HepG2 (cell line): ENCODE results near the gene HRCT1. TPM values are rescaled to one million over a fixed set of nuclear protein-coding genes. Genes with fewer than 3 reads are reported as not detected.

Experiments
- ATAC-seq: fragments of 200-7000 bp; cut with Tn5 transposase; 3 replicates; pipeline ENCODE4 v1.9.1; 2020; ENCODE audit warnings: mild to moderate bottlenecking, moderate library complexity
- BruUV-seq: library from RNA; stranded (reverse); fragments of 400-500 nt; replicated peaks from 2 replicates; lab custom pipeline; 2021; lab: Mats Ljungman, UMichigan
- CTCF ChIA-PET: fragments of 300-600 bp; formaldehyde crosslinking; extraction: SDS; loops from one replicate; lab custom pipeline; 2021; ENCODE audit warnings: low total read pairs, inconsistent platforms, low intra/inter-chr PET ratio; lab: Yijun Ruan, JAX
- POLR2A ChIA-PET: fragments of 350-600 bp; sonication (Branson Sonifier 250); formaldehyde crosslinking; loops from one replicate; lab custom pipeline; 2020; ENCODE audit warnings: antibody characterized with exemption, inconsistent platforms; lab: Yijun Ruan, JAX
- DNase-seq: peaks from one replicate; pipeline ENCODE4 v3.0.0-alpha.2; 2015; ENCODE audit warnings: low spot score
- FAIRE-seq: peaks from 3 replicates; lab custom pipeline; 2011; peaks lifted over from hg19 to GRCh38; lab: Jason Lieb, UNC
- H2AFZ ChIP-seq: one replicate; pipeline ENCODE4 v1.6.1; 2011; ENCODE audit warnings: low read length, inconsistent platforms
- H3K27ac ChIP-seq: fragments of 300-600 bp; 3 replicates; pipeline ENCODE4 v1.8.0; 2011; ENCODE audit warnings: mixed run types, mild to moderate bottlenecking, mixed read lengths, low read length, inconsistent platforms; ENCODE audit not compliant: insufficient read depth; ENCODE audit errors: extremely low read length
- H3K27me3 ChIP-seq, 2 experiments: fragments of 200-600 bp in 1 of 2; 2 replicates in 1 of 2; 3 replicates in 1 of 2; pipeline versions ENCODE4 v1.6.0 to v1.8.0; 2011; ENCODE audit warnings: low read length in 2 of 2, mild to moderate bottlenecking in 2 of 2, moderate library complexity in 2 of 2, inconsistent platforms in 1 of 2; ENCODE audit not compliant: insufficient read depth in 2 of 2, control insufficient read depth in 1 of 2
- H3K36me3 ChIP-seq, 2 experiments: fragments of 200-600 bp in 1 of 2; replicated peaks in 1 of 2; 2 replicates in 1 of 2; 3 replicates in 1 of 2; pipeline versions ENCODE4 v1.5.1 to v1.8.0; 2011; ENCODE audit warnings: low read length in 2 of 2, inconsistent platforms in 1 of 2; ENCODE audit not compliant: insufficient read depth in 2 of 2, control insufficient read depth in 1 of 2
- H3K4me1 ChIP-seq: 2 replicates; pipeline ENCODE4 v1.5.1; 2012; ENCODE audit warnings: low read length, inconsistent platforms; ENCODE audit not compliant: insufficient read depth
- H3K4me2 ChIP-seq: 2 replicates; pipeline ENCODE4 v1.6.0; 2011; ENCODE audit warnings: low read depth, low read length, inconsistent platforms
- H3K4me3 ChIP-seq, 3 experiments: fragments of 200-600 bp in 1 of 3; sonication (generic), shearing (Covaris generic) in 1 of 3; replicated peaks in 1 of 3; 2 replicates each; pipeline ENCODE4 v1.5.1; 2011 to 2016; ENCODE audit warnings: low read length in 3 of 3, inconsistent platforms in 2 of 3, low read depth in 2 of 3, mild to moderate bottlenecking in 2 of 3, control low read depth in 1 of 3, mixed read lengths in 1 of 3; ENCODE audit not compliant: insufficient read depth in 1 of 3
- H3K79me2 ChIP-seq: one replicate; pipeline ENCODE4 v1.6.1; 2011; ENCODE audit warnings: low read length, inconsistent platforms; ENCODE audit not compliant: insufficient read depth
- H3K9ac ChIP-seq: 2 replicates; pipeline ENCODE4 v1.6.0; 2011; ENCODE audit warnings: mild to moderate bottlenecking, low read depth, low read length, inconsistent platforms; ENCODE audit not compliant: insufficient read depth
- H3K9me3 ChIP-seq: 2 replicates; pipeline ENCODE4 v1.5.1; 2012; ENCODE audit warnings: mild to moderate bottlenecking, low read length
- H4K20me1 ChIP-seq: 2 replicates; pipeline ENCODE4 v1.6.0; 2011; ENCODE audit warnings: inconsistent platforms, mild to moderate bottlenecking, low read length, moderate library complexity; ENCODE audit not compliant: insufficient read depth
- DPF2 ChIP-seq: sonication (generic); formaldehyde crosslinking; IDR thresholded peaks from 2 replicates; pipeline ENCODE4 v1.4.0; 2020; ENCODE audit warnings: mild to moderate bottlenecking, low read depth, missing genetic modification reagents, borderline replicate concordance
- ETV5 ChIP-seq: IDR thresholded peaks from 2 replicates; pipeline ENCODE4 v1.6.1; 2018; ENCODE audit warnings: missing biosample characterization, missing genetic modification reagents, inconsistent platforms, borderline replicate concordance
- ETV6 ChIP-seq: sonication (generic); formaldehyde crosslinking; conservative IDR thresholded peaks from 2 replicates; pipeline ENCODE4 v1.4.0; 2020; ENCODE audit warnings: missing genetic modification reagents
- RAD21 ChIP-seq: fragments of 450-650 bp; formaldehyde crosslinking; IDR thresholded peaks from 2 replicates; pipeline ENCODE4 v1.5.0; 2020; ENCODE audit warnings: mild to moderate bottlenecking
- SAP130 ChIP-seq: IDR thresholded peaks from 2 replicates; pipeline ENCODE4 v1.6.1; 2016; ENCODE audit warnings: low read depth
- STAG1 ChIP-seq: sonication (generic); formaldehyde crosslinking; IDR thresholded peaks from 2 replicates; pipeline ENCODE4 v1.4.0; 2020; ENCODE audit warnings: missing genetic modification reagents
- YEATS4 ChIP-seq: sonication (generic); formaldehyde crosslinking; IDR thresholded peaks from 2 replicates; pipeline ENCODE4 v1.4.0; 2020; ENCODE audit warnings: missing genetic modification reagents, borderline replicate concordance
- ZNF101 ChIP-seq: sonication (generic); formaldehyde crosslinking; IDR thresholded peaks from 2 replicates; pipeline ENCODE4 v1.4.0; 2020; ENCODE audit warnings: mild to moderate bottlenecking, low read depth, missing genetic modification reagents, borderline replicate concordance
- ZNF263 ChIP-seq: sonication (generic); formaldehyde crosslinking; IDR thresholded peaks from 2 replicates; pipeline ENCODE4 v1.4.0; 2020; ENCODE audit warnings: missing genetic modification reagents
- ZNF335 ChIP-seq: sonication (generic); formaldehyde crosslinking; IDR thresholded peaks from 2 replicates; pipeline ENCODE4 v1.4.0; 2020; ENCODE audit warnings: missing genetic modification reagents
- WGBS: methylation state at CpG from one replicate; pipeline ENCODE4 v1.1.6; 2017; ENCODE audit warnings: low lambda C conversion rate; 5-methylcytosine and 5-hydroxymethylcytosine counted together
- in situ Hi-C: cut with HindIII; loops from 2 replicates; pipeline ENCODE4 v1.10.0; 2017; ENCODE audit warnings: low pct_unique_long_range_greater_than_20kb; ENCODE audit not compliant: extremely low pct_ligation_motif_present
- intact Hi-C: fragments of 100-400 bp; cut with micrococcal nuclease; formaldehyde crosslinking; loops from one replicate; pipeline ENCODE4 v1.10.0; 2022; ENCODE audit not compliant: unreplicated experiment
- polyA plus RNA-seq, 8 experiments: library from polyadenylated mRNA; depleted of rRNA in 3 of 8; stranded (reverse) in 7 of 8; unstranded in 1 of 8; fragments of >200 nt; fragmentation: Illumina TruSeq in 4 of 8; extraction: Trizol in 4 of 8; gene quantifications; 2 replicates each; pipeline versions ENCODE4 v1.2.1 to v1.2.3, GENCODE V29; 2011 to 2016; ENCODE audit warnings: low read depth in 4 of 8, missing spikeins in 1 of 8, mixed read lengths in 1 of 8; ENCODE audit not compliant: insufficient read depth in 1 of 8
- total RNA-seq, 5 experiments: library from RNA; depleted of rRNA; stranded (reverse); fragments of >200 nt; fragmentation: Illumina TruSeq; extraction: Trizol; gene quantifications; 2 replicates each; pipeline ENCODE4 v1.2.3, GENCODE V29; 2016; ENCODE audit warnings: low read depth in 1 of 5
- TF ChIP-seq, protein P1 (sequence below): sonication (generic); formaldehyde crosslinking; IDR thresholded peaks from 2 replicates; pipeline ENCODE4 v1.4.0; 2020; ENCODE audit warnings: missing genetic modification reagents
- TF ChIP-seq, protein P2 (sequence below): IDR thresholded peaks from 2 replicates; pipeline ENCODE4 v1.4.0; 2020; ENCODE audit warnings: mild to moderate bottlenecking, missing genetic modification reagents
- TF ChIP-seq, protein P3 (sequence below): sonication (generic); formaldehyde crosslinking; conservative IDR thresholded peaks from 2 replicates; pipeline ENCODE4 v1.8.0; 2022; ENCODE audit warnings: mild to moderate bottlenecking, moderate library complexity, missing genetic modification reagents
- TF ChIP-seq, protein P4 (sequence below): sonication (generic); formaldehyde crosslinking; conservative IDR thresholded peaks from 2 replicates; pipeline ENCODE4 v1.5.0; 2020; ENCODE audit warnings: missing genetic modification reagents

Gene HRCT1
- total and polyA plus RNA-seq, 2 of the 13 experiments (the other 11 are each of a cell fraction or from before 2014, with no cell fraction given) = 0.13 TPM; not detected in 1

DNA sequence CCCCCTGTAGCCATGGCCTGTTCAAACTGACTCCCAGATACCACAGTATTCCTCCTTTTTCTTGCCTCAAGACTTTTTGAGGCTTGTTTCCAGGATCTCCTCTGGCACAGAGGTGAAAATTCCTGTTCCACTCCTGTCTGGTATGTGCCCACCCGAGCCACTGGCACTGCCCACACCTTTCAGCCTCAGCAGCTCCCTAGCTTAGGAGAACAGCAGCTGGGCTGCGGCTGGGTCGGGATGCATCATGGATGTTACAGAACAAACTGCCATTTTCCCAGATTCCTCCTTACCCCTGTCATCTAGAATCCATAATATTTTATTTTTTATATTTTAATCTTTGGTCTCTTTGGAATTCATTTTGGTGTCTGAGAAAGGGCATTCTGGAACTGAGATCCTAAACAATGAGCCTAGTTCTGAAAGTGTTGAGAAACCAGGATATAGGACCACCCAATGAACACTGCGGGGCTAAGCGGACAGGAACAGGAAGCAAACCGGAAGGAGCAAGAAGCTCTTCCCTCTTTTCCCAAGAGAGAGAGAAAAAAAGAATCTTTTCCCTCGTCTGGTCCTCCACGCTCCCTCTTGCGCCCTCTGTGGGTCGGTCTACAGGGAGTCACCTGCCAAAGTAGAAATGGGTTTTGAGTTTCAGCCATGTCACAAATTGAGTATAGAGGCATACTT is 39.5 kb downstream of the HRCT1 start:
- BruUV-seq = no TSS peak
- Histone ChIP-seq H3K4me1 (peaks cover 7% of the 10 kb centered on the region), H3K36me3 (no peaks in the 10 kb centered on the region), H3K4me2 (peak overlapping the region; percentile 66), H2AFZ (peak overlapping the region; percentile 85), H3K4me3 (peak overlapping the region in 2 of 3 experiments; percentile 43 to 46; a peak in 2 of 6 replicates), H4K20me1 (no peaks in the 10 kb centered on the region), H3K79me2 (no peaks in the 10 kb centered on the region), H3K27ac (no peak overlapping the region), H3K9ac (no peak overlapping the region), H3K27me3 (peaks cover 0 to 8% of the 10 kb centered on the region in 2 experiments; a peak in 1 of 5 replicates), H3K9me3 (peaks cover 5% of the 10 kb centered on the region; the same call in 1 of the 2 replicates)
- ChIA-PET CTCF (interaction anchor here (1.1 to 1.8 kb wide), 2 partner anchors 43 to 120 kb away, joined by 3 to 21 read pairs; no protein-coding TSS in a partner anchor), POLR2A (interaction anchor here (1.0 kb wide), 1 partner anchor 42 kb away, joined by 3 read pairs; no protein-coding TSS in a partner anchor)
- peak; percentile 78 for ATAC-seq
- in situ Hi-C loops = no loop called here
- DNase-seq = peak; percentile 84
- peak; percentile 93 for FAIRE-seq
- WGBS = 26% methylated on average over 10 of the region's 10 CpGs
- intact Hi-C loops = loop anchor here (1.0 kb wide), 1 partner anchor 42 kb away; no protein-coding TSS in a partner anchor
- peak; percentile 40 for TF ChIP-seq SAP130 (CRISPR knock-in tag)
- TF ChIP-seq, protein P1, sequence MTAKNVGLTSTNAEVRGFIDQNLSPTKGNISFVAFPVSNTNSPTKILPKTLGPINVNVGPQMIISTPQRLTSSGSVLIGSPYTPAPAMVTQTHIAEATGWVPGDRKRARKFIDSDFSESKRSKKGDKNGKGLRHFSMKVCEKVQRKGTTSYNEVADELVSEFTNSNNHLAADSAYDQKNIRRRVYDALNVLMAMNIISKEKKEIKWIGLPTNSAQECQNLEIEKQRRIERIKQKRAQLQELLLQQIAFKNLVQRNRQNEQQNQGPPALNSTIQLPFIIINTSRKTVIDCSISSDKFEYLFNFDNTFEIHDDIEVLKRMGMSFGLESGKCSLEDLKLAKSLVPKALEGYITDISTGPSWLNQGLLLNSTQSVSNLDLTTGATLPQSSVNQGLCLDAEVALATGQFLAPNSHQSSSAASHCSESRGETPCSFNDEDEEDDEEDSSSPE (CRISPR knock-in tag) = peak; percentile 31; the same call in 1 of the 2 replicates
- peak; percentile 69 for TF ChIP-seq STAG1 (CRISPR knock-in tag)
- peak; percentile 45; the same call in 1 of the 2 replicates for TF ChIP-seq RAD21 (CRISPR knock-in tag)
- TF ChIP-seq, protein P2, sequence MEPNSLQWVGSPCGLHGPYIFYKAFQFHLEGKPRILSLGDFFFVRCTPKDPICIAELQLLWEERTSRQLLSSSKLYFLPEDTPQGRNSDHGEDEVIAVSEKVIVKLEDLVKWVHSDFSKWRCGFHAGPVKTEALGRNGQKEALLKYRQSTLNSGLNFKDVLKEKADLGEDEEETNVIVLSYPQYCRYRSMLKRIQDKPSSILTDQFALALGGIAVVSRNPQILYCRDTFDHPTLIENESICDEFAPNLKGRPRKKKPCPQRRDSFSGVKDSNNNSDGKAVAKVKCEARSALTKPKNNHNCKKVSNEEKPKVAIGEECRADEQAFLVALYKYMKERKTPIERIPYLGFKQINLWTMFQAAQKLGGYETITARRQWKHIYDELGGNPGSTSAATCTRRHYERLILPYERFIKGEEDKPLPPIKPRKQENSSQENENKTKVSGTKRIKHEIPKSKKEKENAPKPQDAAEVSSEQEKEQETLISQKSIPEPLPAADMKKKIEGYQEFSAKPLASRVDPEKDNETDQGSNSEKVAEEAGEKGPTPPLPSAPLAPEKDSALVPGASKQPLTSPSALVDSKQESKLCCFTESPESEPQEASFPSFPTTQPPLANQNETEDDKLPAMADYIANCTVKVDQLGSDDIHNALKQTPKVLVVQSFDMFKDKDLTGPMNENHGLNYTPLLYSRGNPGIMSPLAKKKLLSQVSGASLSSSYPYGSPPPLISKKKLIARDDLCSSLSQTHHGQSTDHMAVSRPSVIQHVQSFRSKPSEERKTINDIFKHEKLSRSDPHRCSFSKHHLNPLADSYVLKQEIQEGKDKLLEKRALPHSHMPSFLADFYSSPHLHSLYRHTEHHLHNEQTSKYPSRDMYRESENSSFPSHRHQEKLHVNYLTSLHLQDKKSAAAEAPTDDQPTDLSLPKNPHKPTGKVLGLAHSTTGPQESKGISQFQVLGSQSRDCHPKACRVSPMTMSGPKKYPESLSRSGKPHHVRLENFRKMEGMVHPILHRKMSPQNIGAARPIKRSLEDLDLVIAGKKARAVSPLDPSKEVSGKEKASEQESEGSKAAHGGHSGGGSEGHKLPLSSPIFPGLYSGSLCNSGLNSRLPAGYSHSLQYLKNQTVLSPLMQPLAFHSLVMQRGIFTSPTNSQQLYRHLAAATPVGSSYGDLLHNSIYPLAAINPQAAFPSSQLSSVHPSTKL (CRISPR knock-in tag) = peak; percentile 17; the same call in 1 of the 2 replicates
- no peak for TF ChIP-seq ZNF335 (CRISPR knock-in tag)
- 0 out of 2 replicates have a peak, but pooled peaks have one; percentile 33 for TF ChIP-seq ZNF263 (CRISPR knock-in tag)
- peak; percentile 86; the same call in 1 of the 2 replicates for TF ChIP-seq ETV6 (CRISPR knock-in tag)
- TF ChIP-seq, protein P3, sequence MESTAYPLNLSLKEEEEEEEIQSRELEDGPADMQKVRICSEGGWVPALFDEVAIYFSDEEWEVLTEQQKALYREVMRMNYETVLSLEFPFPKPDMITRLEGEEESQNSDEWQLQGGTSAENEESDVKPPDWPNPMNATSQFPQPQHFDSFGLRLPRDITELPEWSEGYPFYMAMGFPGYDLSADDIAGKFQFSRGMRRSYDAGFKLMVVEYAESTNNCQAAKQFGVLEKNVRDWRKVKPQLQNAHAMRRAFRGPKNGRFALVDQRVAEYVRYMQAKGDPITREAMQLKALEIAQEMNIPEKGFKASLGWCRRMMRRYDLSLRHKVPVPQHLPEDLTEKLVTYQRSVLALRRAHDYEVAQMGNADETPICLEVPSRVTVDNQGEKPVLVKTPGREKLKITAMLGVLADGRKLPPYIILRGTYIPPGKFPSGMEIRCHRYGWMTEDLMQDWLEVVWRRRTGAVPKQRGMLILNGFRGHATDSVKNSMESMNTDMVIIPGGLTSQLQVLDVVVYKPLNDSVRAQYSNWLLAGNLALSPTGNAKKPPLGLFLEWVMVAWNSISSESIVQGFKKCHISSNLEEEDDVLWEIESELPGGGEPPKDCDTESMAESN (CRISPR knock-in tag) = no peak
- no peak for TF ChIP-seq DPF2 (CRISPR knock-in tag)
- TF ChIP-seq, protein P4, sequence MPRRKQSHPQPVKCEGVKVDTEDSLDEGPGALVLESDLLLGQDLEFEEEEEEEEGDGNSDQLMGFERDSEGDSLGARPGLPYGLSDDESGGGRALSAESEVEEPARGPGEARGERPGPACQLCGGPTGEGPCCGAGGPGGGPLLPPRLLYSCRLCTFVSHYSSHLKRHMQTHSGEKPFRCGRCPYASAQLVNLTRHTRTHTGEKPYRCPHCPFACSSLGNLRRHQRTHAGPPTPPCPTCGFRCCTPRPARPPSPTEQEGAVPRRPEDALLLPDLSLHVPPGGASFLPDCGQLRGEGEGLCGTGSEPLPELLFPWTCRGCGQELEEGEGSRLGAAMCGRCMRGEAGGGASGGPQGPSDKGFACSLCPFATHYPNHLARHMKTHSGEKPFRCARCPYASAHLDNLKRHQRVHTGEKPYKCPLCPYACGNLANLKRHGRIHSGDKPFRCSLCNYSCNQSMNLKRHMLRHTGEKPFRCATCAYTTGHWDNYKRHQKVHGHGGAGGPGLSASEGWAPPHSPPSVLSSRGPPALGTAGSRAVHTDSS (CRISPR knock-in tag) = no peak
- peak; percentile 55; the same call in 1 of the 2 replicates for TF ChIP-seq ETV5
- TF ChIP-seq YEATS4 (CRISPR knock-in tag) = no peak
- TF ChIP-seq ZNF101 (CRISPR knock-in tag) = 0 out of 2 replicates have a peak, but pooled peaks have one; percentile 10
